ENCODE data around the gene FOXA1. TPM values are rescaled to one million over a fixed set of nuclear protein-coding genes. Genes with fewer than 3 reads are reported as not detected.

Gene FOXA1
- not detected for total RNA-seq

GRCh38 chr14:37594971-37595808, at the start of gene FOXA1, which contains the start of gene TTC6:
Gene FOXA1 (minus strand): TSS chr14:37595249. CDS start chr14:37594972, 277 bp downstream.
Gene TTC6 (plus strand): TSS chr14:37595629. CDS start chr14:37622065, 26,436 bp downstream.
- peaks cover 75% of the 10 kb centered on the region for H3K27me3 Mint-ChIP-seq (ENCODE audit: low read depth)
- intact Hi-C loops (cut with micrococcal nuclease): loop anchor here (1.0 to 10.0 kb wide), 10 partner anchors 279 to 1672 kb away; partner anchors contain the start of gene PAX9
- H3K4me3 Mint-ChIP-seq: peak within 1 kb of the TSS; percentile 56
- peaks cover 39% of the 10 kb centered on the region for H3K4me1 Mint-ChIP-seq (ENCODE audit: low read depth)
- H3K9me3 Mint-ChIP-seq: peaks cover 4% of the 10 kb centered on the region
- CTCF ChIA-PET: interaction anchor here (0.6 kb wide), 1 partner anchor 257 kb away, joined by 3 read pairs; no protein-coding TSS in a partner anchor
- peak within 1 kb of the TSS; percentile 47 for H3K27ac Mint-ChIP-seq
- no peak for DNase-seq
- peaks cover 18% of the 10 kb centered on the region for H3K36me3 Mint-ChIP-seq (ENCODE audit: low read depth)

DNA sequence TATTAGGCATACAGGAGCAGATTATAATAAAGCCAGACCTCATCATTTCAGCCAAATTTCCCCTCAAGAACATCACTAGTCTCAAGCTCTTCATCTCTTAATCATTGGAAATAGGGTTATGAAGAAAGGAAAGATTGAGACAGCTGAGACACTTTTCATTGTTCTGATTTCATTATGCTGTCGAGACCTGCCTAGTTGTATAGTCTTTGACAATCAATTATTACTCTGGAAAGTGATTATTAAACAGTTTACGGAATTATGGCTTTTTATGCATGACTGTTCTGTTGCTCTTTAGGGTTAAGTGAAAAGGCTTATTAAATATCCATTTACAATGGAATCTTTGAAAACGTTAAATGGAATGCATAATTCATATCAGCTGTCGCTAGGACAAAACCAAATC, 48.7 kb upstream of the FOXA1 start:
- intact Hi-C loops (cut with micrococcal nuclease): no loop called here
- no peak for DNase-seq
- CTCF ChIA-PET: no interaction called here
- no peak overlapping the region for H3K4me3 Mint-ChIP-seq
- no peaks in the 10 kb centered on the region for H3K9me3 Mint-ChIP-seq
- H3K4me1 Mint-ChIP-seq (ENCODE audit: low read depth): no peaks in the 10 kb centered on the region
- no peak overlapping the region for H3K27ac Mint-ChIP-seq
- no peaks in the 10 kb centered on the region for H3K36me3 Mint-ChIP-seq (ENCODE audit: low read depth)
- no peaks in the 10 kb centered on the region for H3K27me3 Mint-ChIP-seq (ENCODE audit: low read depth)

DNA sequence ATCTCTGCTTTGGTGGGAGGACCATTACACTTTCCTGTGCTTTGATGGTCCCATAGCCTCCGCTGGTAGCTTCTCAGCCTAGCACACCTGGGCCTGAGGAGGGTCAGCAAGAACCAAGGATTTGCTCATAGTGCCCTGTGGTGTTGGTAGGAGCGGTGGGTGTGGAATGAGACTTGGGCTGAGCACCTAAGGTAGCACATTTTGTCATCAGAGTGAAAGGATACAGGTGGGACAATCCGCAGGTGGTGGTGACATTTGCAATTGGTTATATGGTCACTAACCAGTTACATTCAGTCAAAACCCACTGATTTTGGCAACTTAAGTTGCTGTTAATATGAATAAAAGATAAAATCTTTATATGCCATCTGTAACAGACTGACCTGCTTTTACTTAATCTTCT, 47.1 kb upstream of the FOXA1 start:
- intact Hi-C loops (cut with micrococcal nuclease): no loop called here
- Mint-ChIP-seq H3K27me3 (ENCODE audit: low read depth) (no peaks in the 10 kb centered on the region), H3K36me3 (ENCODE audit: low read depth) (no peaks in the 10 kb centered on the region), H3K4me1 (ENCODE audit: low read depth) (no peaks in the 10 kb centered on the region), H3K27ac (no peak overlapping the region), H3K9me3 (no peaks in the 10 kb centered on the region), H3K4me3 (no peak overlapping the region)
- no peak for DNase-seq
- CTCF ChIA-PET: no interaction called here

GRCh38 chr14:37641117-37641516, 46.1 kb upstream of the FOXA1 start:
- H3K27me3 Mint-ChIP-seq (ENCODE audit: low read depth): no peaks in the 10 kb centered on the region
- no peak overlapping the region for H3K4me3 Mint-ChIP-seq
- no peaks in the 10 kb centered on the region for H3K36me3 Mint-ChIP-seq (ENCODE audit: low read depth)
- no peaks in the 10 kb centered on the region for H3K9me3 Mint-ChIP-seq
- no peak for DNase-seq
- no peaks in the 10 kb centered on the region for H3K4me1 Mint-ChIP-seq (ENCODE audit: low read depth)
- H3K27ac Mint-ChIP-seq: no peak overlapping the region
- intact Hi-C loops (cut with micrococcal nuclease): no loop called here
- CTCF ChIA-PET: no interaction called here

- H3K4me1 Mint-ChIP-seq (ENCODE audit: low read depth): no peaks in the 10 kb centered on the region
- peaks cover 3% of the 10 kb centered on the region for H3K27me3 Mint-ChIP-seq (ENCODE audit: low read depth)
- H3K36me3 Mint-ChIP-seq (ENCODE audit: low read depth): no peaks in the 10 kb centered on the region
- H3K27ac Mint-ChIP-seq: no peak overlapping the region
- peaks cover 3% of the 10 kb centered on the region for H3K9me3 Mint-ChIP-seq
- CTCF ChIA-PET: no interaction called here
- H3K4me3 Mint-ChIP-seq: no peak overlapping the region
- DNase-seq: no peak
- intact Hi-C loops (cut with micrococcal nuclease): no loop called here
Observed at GRCh38 chr14:37638599-37638998, 43.5 kb upstream of the FOXA1 start.

DNA sequence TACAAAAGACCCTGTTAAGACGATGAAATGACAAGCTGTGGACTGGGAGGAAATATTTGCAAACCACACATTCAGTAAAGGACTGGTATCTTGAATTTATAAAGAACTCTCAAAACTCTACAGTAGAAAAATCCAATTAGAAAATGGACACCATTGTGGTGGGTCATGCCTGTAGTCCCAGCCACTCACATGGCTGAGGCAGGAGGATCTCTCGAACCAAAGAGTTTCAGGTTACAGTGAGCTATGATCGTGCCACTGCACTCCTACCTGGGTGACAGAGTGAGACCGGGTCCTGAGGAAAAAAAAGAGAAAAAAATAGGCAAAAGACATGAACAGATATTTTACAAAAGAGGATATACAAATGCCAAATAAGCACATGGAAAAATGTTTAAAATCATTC, 42.3 kb upstream of the FOXA1 start:
- DNase-seq: no peak
- CTCF ChIA-PET: no interaction called here
- H3K27ac Mint-ChIP-seq: no peak overlapping the region
- H3K9me3 Mint-ChIP-seq: peaks cover 3% of the 10 kb centered on the region
- H3K27me3 Mint-ChIP-seq (ENCODE audit: low read depth): peaks cover 3% of the 10 kb centered on the region
- H3K4me3 Mint-ChIP-seq: no peak overlapping the region
- no peaks in the 10 kb centered on the region for H3K4me1 Mint-ChIP-seq (ENCODE audit: low read depth)
- intact Hi-C loops (cut with micrococcal nuclease): no loop called here
- no peaks in the 10 kb centered on the region for H3K36me3 Mint-ChIP-seq (ENCODE audit: low read depth)

- Mint-ChIP-seq H3K4me1 (ENCODE audit: low read depth) (no peaks in the 10 kb centered on the region), H3K9me3 (peaks cover 13% of the 10 kb centered on the region), H3K27me3 (ENCODE audit: low read depth) (peaks cover 26% of the 10 kb centered on the region), H3K36me3 (ENCODE audit: low read depth) (peaks cover under 1% of the 10 kb centered on the region), H3K27ac (no peak overlapping the region), H3K4me3 (no peak overlapping the region)
- no peak for DNase-seq
- CTCF ChIA-PET: no interaction called here
- intact Hi-C loops (cut with micrococcal nuclease): no loop called here
Observed at GRCh38 chr14:37625597-37626595, 30.8 kb upstream of the FOXA1 start.

DNA sequence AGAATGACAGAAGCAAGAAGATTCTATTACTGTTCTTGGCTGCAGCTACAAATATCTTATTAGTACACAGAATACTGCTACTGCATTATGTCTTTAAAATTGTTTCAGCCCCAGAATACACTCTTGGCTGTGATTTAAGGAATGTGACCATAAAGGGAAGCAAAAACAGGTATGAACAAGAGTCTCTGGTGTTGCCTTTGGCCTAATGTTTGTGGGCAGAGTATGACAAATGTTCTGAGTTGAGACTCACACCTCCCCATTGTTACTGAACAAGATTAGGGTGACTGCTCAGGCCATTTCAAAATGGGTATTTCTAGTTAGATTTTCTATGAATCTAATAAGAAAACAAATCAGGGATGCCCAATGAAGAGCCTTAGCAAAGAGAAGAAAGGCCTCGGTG, 28.9 kb upstream of the FOXA1 start:
- CTCF ChIA-PET: interaction anchor here (1.6 kb wide), 1 partner anchor 251 kb away, joined by 4 read pairs; no protein-coding TSS in a partner anchor
- no peak for DNase-seq
- intact Hi-C loops (cut with micrococcal nuclease): no loop called here
- Mint-ChIP-seq H3K4me3 (no peak overlapping the region), H3K4me1 (ENCODE audit: low read depth) (no peaks in the 10 kb centered on the region), H3K36me3 (ENCODE audit: low read depth) (peaks cover 1% of the 10 kb centered on the region), H3K27me3 (ENCODE audit: low read depth) (peaks cover 34% of the 10 kb centered on the region), H3K9me3 (peaks cover 1% of the 10 kb centered on the region), H3K27ac (no peak overlapping the region)

GRCh38 chr14:37623426-37623951, 28.4 kb upstream of the FOXA1 start:
- CTCF ChIA-PET: interaction anchor here (0.5 to 1.6 kb wide), 2 partner anchors 251 to 397 kb away, joined by 4 read pairs; no protein-coding TSS in a partner anchor
- peaks cover 34% of the 10 kb centered on the region for H3K27me3 Mint-ChIP-seq (ENCODE audit: low read depth)
- no peak for DNase-seq
- H3K9me3 Mint-ChIP-seq: peaks cover 1% of the 10 kb centered on the region
- intact Hi-C loops (cut with micrococcal nuclease): no loop called here
- H3K27ac Mint-ChIP-seq: no peak overlapping the region
- H3K4me1 Mint-ChIP-seq (ENCODE audit: low read depth): no peaks in the 10 kb centered on the region
- H3K4me3 Mint-ChIP-seq: no peak overlapping the region
- H3K36me3 Mint-ChIP-seq (ENCODE audit: low read depth): peaks cover 1% of the 10 kb centered on the region

DNA sequence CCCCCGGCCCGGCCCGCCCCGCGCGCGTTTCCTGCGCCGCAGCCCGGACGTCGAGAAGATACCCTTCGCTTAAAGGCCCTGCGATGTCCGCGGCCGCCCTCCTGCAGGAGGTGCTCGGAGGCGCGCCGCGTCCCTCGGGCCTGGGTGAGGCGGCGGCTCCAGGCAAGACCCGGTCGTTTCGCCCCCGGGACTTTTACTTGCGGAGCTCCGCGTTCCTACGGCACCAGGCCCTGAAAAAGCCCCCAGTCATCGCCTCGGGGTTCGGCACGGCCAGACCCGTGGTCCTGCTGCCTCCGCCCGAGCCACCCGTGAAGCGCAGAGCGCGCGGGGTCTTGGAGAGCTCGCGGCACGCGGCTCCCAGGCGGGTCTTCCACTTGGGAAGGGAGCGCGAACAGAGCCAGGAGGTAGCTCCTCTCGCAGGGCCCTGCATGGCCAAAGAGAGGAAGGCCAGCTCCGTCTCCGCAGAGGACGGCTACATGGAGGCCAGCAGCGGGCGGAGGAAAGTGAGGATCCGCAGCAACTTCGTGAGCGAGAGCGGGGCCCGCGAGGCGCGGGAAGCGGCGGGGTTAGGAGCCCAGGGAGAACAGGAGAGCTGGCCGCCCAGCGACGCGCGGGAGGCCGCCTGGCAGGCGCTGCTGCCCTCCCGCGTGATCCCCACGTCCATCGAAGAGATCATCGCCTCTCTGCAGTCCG, 27.3 kb upstream of the FOXA1 start:
- Mint-ChIP-seq H3K36me3 (ENCODE audit: low read depth) (peaks cover 1% of the 10 kb centered on the region), H3K4me3 (no peak overlapping the region), H3K27me3 (ENCODE audit: low read depth) (peaks cover 34% of the 10 kb centered on the region), H3K9me3 (peaks cover 7% of the 10 kb centered on the region), H3K27ac (no peak overlapping the region), H3K4me1 (ENCODE audit: low read depth) (no peaks in the 10 kb centered on the region)
- intact Hi-C loops (cut with micrococcal nuclease): no loop called here
- no peak for DNase-seq
- CTCF ChIA-PET: interaction anchor here (1.6 kb wide), 1 partner anchor 252 kb away, joined by 4 read pairs; no protein-coding TSS in a partner anchor

DNA sequence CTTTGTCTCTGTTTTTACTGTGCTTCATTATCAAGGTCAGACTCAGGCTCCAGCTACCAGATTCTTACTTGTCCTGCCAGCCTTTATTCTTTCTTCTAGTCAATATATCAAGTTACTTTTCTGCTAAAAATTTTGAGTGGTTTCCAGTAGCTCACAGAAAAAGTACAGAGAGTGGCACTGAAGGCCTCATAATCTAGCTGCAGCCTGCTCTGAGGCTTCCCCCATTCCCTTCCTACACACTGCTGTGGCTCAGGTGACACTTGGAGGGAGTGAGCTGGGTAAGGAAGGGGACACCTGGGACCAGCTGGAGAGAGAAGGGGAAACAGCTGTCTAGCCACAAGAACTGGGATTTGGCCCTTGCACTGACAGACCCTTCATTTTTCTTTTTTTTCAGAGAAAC, 25.8 kb upstream of the FOXA1 start:
- CTCF ChIA-PET: interaction anchor here (0.5 kb wide), 1 partner anchor 37 kb away, joined by 3 read pairs; no protein-coding TSS in a partner anchor
- H3K9me3 Mint-ChIP-seq: peaks cover 10% of the 10 kb centered on the region
- no peak overlapping the region for H3K27ac Mint-ChIP-seq
- peaks cover 2% of the 10 kb centered on the region for H3K36me3 Mint-ChIP-seq (ENCODE audit: low read depth)
- no peak for DNase-seq
- H3K27me3 Mint-ChIP-seq (ENCODE audit: low read depth): peaks cover 34% of the 10 kb centered on the region
- no peak overlapping the region for H3K4me3 Mint-ChIP-seq
- no peaks in the 10 kb centered on the region for H3K4me1 Mint-ChIP-seq (ENCODE audit: low read depth)
- intact Hi-C loops (cut with micrococcal nuclease): no loop called here

Data from activated naive CD4-positive, alpha-beta T cell treated with anti-CD3 and anti-CD28 coated beads for 36 hours (primary cell).